NK-92 (cell line): ENCODE results near the gene INO80E.

Experiments
- DNase-seq: peaks from one replicate; lab custom pipeline; 2025; ENCODE audit not compliant: unreplicated experiment; lab: John Stamatoyannopoulos, UW

INO80E gene

GRCh38 chr16:29975134-29975538, 20.9 kb upstream of the INO80E start:
- DNase-seq: no peak

- DNase-seq: no peak
Observed at GRCh38 chr16:29975811-29976511, 20.1 kb upstream of the INO80E start.

- no peak for DNase-seq
Observed at GRCh38 chr16:29977063-29977825, 18.8 kb upstream of the INO80E start.

- DNase-seq: no peak
Observed at GRCh38 chr16:29978081-29978480, 18.0 kb upstream of the INO80E start.

DNA sequence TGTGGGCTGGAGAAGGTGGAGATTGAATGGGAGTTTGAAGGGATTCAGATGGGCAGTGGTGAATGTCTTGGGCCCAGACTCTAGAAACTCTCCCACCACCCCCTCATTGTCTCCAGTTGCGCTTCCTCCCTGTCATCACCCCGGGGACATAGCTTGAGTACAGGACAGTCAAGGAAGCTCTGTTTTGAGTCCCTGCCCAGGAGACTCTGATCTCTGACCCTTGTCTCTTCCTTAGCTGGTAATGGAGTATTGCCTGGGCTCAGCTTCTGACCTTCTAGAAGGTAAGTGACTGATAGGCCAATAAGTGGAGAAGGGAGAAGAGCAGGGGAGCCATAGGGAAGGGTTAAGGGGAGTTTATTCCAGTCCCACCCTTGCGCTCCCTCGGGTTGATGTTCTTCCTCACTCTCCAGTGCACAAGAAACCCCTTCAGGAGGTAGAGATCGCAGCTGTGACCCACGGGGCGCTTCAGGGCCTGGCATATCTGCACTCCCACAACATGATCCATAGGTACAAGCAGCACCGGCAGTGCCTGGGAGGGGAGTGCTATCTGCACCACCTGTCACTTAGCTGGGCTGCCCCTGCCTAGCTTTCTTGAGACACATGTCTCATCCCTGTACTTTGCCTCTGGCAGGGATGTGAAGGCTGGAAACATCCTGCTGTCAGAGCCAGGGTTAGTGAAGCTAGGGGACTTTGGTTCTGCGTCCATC, 17.3 kb upstream of the INO80E start:
- no peak for DNase-seq

DNA sequence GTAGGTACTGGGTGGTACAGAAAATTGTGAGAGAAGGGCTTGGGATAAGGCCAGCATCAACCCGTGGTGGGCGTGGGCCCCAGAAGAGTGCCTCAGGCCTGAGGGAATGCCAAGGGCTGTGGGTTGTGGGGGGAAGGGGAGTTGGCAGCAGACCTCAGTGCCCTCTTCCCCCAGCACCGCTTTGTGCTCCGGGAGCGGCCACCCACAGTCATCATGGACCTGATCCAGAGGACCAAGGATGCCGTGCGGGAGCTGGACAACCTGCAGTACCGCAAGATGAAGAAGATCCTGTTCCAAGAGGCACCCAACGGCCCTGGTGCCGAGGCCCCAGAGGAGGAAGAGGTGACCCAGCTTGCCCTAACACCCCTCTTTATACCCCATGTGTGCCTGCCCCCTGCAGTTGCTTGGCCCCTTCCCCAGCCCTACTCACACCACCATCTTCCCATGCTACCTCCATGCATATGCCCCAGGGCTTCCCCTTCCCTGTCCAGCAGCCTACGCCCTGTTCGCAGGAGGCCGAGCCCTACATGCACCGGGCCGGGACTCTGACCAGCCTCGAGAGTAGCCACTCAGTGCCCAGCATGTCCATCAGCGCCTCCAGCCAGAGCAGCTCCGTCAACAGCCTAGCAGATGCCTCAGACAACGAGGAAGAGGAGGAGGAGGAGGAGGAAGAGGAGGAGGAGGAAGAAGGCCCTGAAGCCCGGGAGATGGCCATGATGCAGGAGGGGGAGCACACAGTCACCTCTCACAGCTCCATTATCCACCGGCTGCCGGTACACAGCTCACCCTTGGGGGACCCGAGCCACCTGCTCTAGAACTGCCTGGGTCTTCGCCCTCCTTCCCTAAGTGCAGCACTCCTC, 13.3 kb upstream of the INO80E start:
- DNase-seq: no peak

DNA sequence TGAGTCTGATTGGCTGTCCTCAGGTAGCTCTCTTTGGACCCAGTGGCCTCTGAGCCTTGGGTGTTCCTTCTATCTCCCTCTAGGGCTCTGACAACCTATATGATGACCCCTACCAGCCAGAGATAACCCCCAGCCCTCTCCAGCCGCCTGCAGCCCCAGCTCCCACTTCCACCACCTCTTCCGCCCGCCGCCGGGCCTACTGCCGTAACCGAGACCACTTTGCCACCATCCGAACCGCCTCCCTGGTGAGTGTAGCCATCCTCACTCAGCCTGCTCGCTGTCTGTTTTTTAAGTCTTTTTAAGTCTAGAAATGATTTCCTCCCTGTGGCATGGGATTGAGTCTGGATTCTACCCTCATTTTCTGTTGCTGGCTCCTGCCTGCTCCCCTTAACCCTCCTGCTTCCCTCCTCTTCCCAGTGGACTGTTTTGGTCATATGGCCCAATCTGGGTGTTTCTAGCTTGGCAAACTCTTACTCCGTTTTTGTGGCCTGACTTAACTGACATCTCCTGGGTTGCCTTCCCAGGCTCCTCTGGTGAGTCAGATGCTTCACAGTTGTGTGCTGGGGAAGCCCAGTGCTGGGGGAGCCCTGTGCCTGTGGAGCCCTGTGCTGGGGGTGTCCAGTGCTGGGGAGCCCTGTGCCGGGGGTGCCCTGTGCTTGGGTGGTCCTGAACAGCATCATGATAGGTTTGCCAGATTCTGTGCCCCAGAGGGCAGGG, 12.5 kb upstream of the INO80E start:
- DNase-seq: no peak

DNA sequence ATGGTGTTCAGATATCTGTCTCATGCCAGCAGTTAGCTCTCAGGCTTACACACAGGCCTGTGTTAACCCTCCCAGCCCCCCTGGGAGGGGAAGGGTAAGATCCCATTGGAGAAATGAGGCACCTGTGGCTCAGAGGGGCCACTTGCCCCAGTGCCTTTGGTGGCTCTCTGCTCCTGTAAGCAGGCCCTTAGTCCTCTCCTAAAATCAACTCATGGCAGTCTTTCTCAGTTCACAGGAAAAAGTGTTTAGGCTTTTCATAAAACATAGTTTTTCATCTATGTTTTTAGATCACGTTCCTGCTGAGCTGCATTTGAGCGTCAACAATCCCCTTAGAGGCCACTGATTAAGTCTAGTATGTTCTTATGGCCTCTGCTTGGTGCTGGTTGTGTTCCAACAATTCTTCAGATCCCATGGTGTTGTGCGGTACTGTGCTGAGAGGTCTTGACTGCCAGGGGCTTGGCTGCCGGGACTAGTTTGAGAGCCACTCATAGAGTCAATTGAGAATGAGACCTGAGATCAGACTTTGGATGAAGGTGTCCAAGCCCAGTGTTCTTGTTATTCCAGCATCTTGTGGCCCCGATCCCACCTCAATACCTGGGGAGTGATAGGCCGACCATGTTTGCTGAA, 11.8 kb upstream of the INO80E start:
- DNase-seq: no peak

DNA sequence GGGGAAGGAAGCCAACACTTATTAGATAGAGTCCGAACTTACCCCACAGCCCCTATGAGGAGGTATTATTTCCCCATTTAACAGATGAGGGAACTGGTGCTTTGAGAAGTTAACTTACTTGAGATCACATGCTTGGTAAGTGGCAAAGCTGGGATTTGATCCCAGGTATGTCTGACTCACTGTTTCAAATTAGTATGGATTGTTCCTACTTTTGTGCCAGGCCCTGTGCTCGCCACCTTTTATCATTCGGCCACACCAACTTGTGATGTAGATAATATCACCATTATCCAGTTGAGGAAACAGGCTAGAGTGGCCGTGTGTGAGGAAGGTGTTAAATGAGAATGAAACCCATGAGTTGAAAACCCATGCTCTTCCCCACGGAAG, 11.3 kb upstream of the INO80E start:
- no peak for DNase-seq

- no peak for DNase-seq
Observed at GRCh38 chr16:29985271-29985811, 10.7 kb upstream of the INO80E start.

DNA sequence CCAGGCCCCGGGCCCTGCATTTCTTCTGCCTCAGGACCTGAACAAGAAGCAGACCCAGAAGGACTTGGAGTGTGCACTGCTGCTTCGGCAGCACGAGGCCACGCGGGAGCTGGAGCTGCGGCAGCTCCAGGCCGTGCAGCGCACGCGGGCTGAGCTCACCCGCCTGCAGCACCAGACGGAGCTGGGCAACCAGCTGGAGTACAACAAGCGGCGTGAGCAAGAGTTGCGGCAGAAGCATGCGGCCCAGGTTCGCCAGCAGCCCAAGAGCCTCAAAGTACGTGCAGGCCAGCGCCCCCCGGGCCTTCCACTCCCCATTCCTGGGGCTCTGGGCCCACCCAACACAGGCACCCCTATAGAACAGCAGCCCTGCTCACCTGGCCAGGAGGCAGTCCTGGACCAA, 9.8 kb upstream of the INO80E start:
- DNase-seq: no peak

DNA sequence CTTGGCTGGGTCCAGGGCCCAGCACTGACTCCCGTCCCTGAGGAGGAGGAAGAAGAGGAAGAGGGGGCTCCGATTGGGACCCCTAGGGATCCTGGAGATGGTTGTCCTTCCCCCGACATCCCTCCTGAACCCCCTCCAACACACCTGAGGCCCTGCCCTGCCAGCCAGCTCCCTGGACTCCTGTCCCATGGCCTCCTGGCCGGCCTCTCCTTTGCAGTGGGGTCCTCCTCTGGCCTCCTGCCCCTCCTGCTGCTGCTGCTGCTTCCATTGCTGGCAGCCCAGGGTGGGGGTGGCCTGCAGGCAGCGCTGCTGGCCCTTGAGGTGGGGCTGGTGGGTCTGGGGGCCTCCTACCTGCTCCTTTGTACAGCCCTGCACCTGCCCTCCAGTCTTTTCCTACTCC, 9.1 kb upstream of the INO80E start:
- DNase-seq: no peak

DNA sequence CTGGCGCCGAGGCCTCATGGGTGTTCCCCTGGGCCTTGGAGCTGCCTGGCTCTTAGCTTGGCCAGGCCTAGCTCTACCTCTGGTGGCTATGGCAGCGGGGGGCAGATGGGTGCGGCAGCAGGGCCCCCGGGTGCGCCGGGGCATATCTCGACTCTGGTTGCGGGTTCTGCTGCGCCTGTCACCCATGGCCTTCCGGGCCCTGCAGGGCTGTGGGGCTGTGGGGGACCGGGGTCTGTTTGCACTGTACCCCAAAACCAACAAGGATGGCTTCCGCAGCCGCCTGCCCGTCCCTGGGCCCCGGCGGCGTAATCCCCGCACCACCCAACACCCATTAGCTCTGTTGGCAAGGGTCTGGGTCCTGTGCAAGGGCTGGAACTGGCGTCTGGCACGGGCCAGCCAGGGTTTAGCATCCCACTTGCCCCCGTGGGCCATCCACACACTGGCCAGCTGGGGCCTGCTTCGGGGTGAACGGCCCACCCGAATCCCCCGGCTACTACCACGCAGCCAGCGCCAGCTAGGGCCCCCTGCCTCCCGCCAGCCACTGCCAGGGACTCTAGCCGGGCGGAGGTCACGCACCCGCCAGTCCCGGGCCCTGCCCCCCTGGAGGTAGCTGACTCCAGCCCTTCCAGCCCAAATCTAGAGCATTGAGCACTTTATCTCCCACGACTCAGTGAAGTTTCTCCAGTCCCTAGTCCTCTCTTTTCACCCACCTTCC, 8.5 kb upstream of the INO80E start:
- DNase-seq: no peak

- no peak for DNase-seq
Observed at GRCh38 chr16:29988346-29989075, 7.5 kb upstream of the INO80E start.

- DNase-seq: no peak
Observed at GRCh38 chr16:29989111-29989858, 6.8 kb upstream of the INO80E start.

DNA sequence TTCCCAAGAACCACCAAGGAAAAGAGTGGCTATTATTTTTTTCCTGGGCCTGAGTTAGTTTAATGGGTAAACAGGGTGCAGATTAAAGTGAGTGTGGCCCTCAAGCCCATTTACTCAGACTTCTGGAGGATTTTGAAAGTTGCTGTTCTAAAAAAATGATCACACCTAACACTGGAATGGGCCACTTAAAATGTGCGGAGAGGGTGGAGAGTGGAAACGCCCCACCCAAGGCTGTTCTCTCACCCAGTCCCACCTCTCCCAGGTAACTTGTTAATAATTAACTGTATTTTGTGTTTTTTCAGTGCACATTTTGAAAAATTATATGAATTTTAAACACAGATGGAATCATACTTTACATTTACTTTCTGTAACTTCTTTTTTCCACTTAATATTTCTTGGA, 6.0 kb upstream of the INO80E start:
- DNase-seq: no peak

DNA sequence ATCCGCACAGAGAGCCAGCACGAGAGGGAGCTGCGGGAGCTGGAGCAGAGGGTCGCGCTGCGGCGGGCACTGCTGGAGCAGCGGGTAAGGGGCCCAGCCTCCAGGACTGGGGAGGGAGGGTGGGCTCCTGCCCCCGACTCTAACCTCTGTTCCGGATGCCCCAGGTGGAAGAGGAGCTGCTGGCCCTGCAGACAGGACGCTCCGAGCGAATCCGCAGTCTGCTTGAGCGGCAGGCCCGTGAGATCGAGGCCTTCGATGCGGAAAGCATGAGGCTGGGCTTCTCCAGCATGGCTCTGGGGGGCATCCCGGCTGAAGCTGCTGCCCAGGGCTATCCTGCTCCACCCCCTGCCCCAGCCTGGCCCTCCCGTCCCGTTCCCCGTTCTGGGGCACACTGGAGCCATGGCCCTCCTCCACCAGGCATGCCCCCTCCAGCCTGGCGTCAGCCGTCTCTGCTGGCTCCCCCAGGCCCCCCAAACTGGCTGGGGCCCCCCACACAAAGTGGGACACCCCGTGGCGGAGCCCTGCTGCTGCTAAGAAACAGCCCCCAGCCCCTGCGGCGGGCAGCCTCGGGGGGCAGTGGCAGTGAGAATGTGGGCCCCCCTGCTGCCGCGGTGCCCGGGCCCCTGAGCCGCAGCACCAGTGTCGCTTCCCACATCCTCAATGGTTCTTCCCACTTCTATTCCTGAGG, 5.0 kb upstream of the INO80E start:
- DNase-seq: no peak
